Panc1 (cell line): Measurements from ENCODE around the gene MYT1. TPM values are rescaled to one million over a fixed set of nuclear protein-coding genes. Genes with fewer than 3 reads are reported as not detected.
"Not testable (repeated sequence)": the region's sequence is repeated elsewhere in the genome, so short reads cannot be mapped to it uniquely, and the experiment has no call there.

Experiments used
- ATAC-seq: fragments of 200-7000 bp; cut with Tn5 transposase; 2 replicates; pipeline ENCODE4 v1.9.1; 2020; ENCODE audit warnings: mild to moderate bottlenecking, moderate library complexity
- BruUV-seq: library from RNA; stranded (reverse); fragments of 400-500 nt; replicated peaks from 2 replicates; lab custom pipeline; 2021; lab: Mats Ljungman, UMichigan
- CTCF ChIA-PET: fragments of 300-600 bp; sonication (Branson Sonifier 250); formaldehyde crosslinking; loops from one replicate; lab custom pipeline; 2022; ENCODE audit warnings: antibody characterized with exemption; lab: Charles Lee
- POLR2A ChIA-PET: fragments of 300-600 bp; sonication (Branson Sonifier 250); formaldehyde crosslinking; loops from one replicate; lab custom pipeline; 2022; ENCODE audit warnings: antibody characterized with exemption; lab: Charles Lee
- DNase-seq: peaks from one replicate; pipeline ENCODE4 v3.0.0-alpha.2; 2010; ENCODE audit warnings: low read depth, low spot score
- H3K27ac ChIP-seq: 2 replicates; pipeline ENCODE4 v1.5.1; 2011; ENCODE audit warnings: mild to moderate bottlenecking, low read length, inconsistent platforms
- H3K27me3 ChIP-seq: fragments of 200-500 bp; sonication (Bioruptor generic); 2 replicates; pipeline ENCODE4 v1.6.0; 2014; ENCODE audit warnings: low read length, inconsistent platforms; ENCODE audit not compliant: control insufficient read depth, insufficient read depth
- H3K36me3 ChIP-seq: fragments of 200-500 bp; sonication (Bioruptor generic); 2 replicates; pipeline ENCODE4 v1.5.1; 2014; ENCODE audit warnings: inconsistent platforms, mild to moderate bottlenecking, low read length, moderate library complexity; ENCODE audit not compliant: control insufficient read depth, insufficient read depth
- H3K4me1 ChIP-seq: 2 replicates; pipeline ENCODE4 v1.5.1; 2011; ENCODE audit warnings: inconsistent platforms, mild to moderate bottlenecking, low read length, moderate library complexity; ENCODE audit not compliant: control insufficient read depth, insufficient read depth
- H3K4me3 ChIP-seq, 2 experiments: 2 replicates each; pipeline ENCODE4 v1.5.1; 2011 to 2012; ENCODE audit warnings: low read depth in 2 of 2, low read length in 2 of 2, mild to moderate bottlenecking in 2 of 2, inconsistent platforms in 1 of 2, moderate library complexity in 1 of 2
- H3K9me3 ChIP-seq: fragments of 200-500 bp; sonication (Bioruptor generic); 2 replicates; pipeline ENCODE4 v1.5.1; 2014; ENCODE audit warnings: low read depth, mild to moderate bottlenecking, inconsistent platforms, low read length, moderate library complexity; ENCODE audit not compliant: control insufficient read depth, insufficient read depth
- CTCF ChIP-seq: fragments of 450-650 bp; IDR thresholded peaks from 2 replicates; pipeline ENCODE4 v1.5.1; 2017; ENCODE audit warnings: mild to moderate bottlenecking
- POLR2AphosphoS5 ChIP-seq: IDR thresholded peaks from 2 replicates; pipeline ENCODE4 v1.6.1; 2012; ENCODE audit warnings: mild to moderate bottlenecking, low read depth, low read length, moderate library complexity
- SIN3A ChIP-seq: IDR thresholded peaks from 2 replicates; pipeline ENCODE4 v1.6.1; 2012; ENCODE audit warnings: low read depth, mild to moderate bottlenecking, low read length, moderate library complexity, borderline replicate concordance; ENCODE audit not compliant: insufficient read depth
- TCF7L2 ChIP-seq: IDR thresholded peaks from 2 replicates; pipeline ENCODE4 v1.6.1; 2011; ENCODE audit warnings: mild to moderate bottlenecking, low read depth, low read length, inconsistent platforms
- in situ Hi-C: cut with HindIII; loops from 2 replicates; pipeline ENCODE4 v1.10.0; 2016; ENCODE audit warnings: low sequenced_read_pairs, low pct_unique_long_range_greater_than_20kb
- intact Hi-C: fragments of 100-400 bp; cut with micrococcal nuclease; formaldehyde crosslinking; loops from one replicate; pipeline ENCODE4 v1.10.0; 2022; ENCODE audit not compliant: unreplicated experiment
- total RNA-seq: library from RNA; stranded (reverse); gene quantifications from one replicate; pipeline ENCODE4 v1.2.1, GENCODE V29; 2021; ENCODE audit not compliant: unreplicated experiment
- TF ChIP-seq, protein P1 (sequence below), 2 experiments: IDR thresholded peaks; 2 replicates each; pipeline ENCODE4 v1.6.1; 2011 to 2012; ENCODE audit warnings: low read depth in 2 of 2, control low read depth in 1 of 2, low read length in 1 of 2, mild to moderate bottlenecking in 1 of 2, moderate library complexity in 1 of 2; ENCODE audit not compliant: insufficient read depth in 1 of 2

Gene MYT1
- total RNA-seq, 1 experiment from 2014 or later = 0.41 TPM

DNA sequence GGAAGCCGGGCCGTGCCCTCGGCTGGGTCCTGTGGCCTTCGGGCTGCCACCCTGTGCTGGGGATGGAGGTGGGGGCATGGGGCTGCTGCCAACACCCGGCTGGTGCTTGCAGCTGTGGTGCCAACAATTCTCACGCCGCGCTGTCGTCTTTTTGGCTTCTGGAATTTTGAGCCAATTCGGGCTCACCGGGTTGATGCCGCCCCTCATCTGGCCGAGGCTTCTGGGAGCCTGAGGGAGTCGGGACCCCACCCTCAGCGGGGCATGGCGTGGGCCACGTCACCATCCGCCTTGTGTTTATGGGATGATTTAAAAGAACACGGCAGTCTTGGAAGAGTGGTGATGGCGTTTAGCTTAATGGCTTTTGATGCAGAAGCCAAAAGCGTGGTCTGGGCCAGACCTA, 48.2 kb upstream of the MYT1 start:
- POLR2A ChIA-PET = no interaction called here

GRCh38 chr20:64116541-64117431, 47.5 kb upstream of the MYT1 start:
- in situ Hi-C loops (no loop called here), intact Hi-C loops (no loop called here)
- ATAC-seq (no peak), DNase-seq (no peak)
- Histone ChIP-seq H3K9me3 (no peaks in the 10 kb centered on the region), H3K36me3 (no peaks in the 10 kb centered on the region), H3K27ac (no peak overlapping the region), H3K4me3 (no peak overlapping the region), H3K4me1 (peaks cover 2% of the 10 kb centered on the region; the same call in 1 of the 2 replicates), H3K27me3 (no peaks in the 10 kb centered on the region; the same call in 1 of the 2 replicates)
- CTCF ChIA-PET = interaction anchor here (0.5 to 1.0 kb wide), 2 partner anchors 15 to 37 kb away, joined by 3 to 4 read pairs; partner anchors contain the start of gene OPRL1
- TF ChIP-seq SIN3A = no peak
- TF ChIP-seq TCF7L2 = no peak
- no peak for TF ChIP-seq POLR2AphosphoS5
- TF ChIP-seq, protein P1, sequence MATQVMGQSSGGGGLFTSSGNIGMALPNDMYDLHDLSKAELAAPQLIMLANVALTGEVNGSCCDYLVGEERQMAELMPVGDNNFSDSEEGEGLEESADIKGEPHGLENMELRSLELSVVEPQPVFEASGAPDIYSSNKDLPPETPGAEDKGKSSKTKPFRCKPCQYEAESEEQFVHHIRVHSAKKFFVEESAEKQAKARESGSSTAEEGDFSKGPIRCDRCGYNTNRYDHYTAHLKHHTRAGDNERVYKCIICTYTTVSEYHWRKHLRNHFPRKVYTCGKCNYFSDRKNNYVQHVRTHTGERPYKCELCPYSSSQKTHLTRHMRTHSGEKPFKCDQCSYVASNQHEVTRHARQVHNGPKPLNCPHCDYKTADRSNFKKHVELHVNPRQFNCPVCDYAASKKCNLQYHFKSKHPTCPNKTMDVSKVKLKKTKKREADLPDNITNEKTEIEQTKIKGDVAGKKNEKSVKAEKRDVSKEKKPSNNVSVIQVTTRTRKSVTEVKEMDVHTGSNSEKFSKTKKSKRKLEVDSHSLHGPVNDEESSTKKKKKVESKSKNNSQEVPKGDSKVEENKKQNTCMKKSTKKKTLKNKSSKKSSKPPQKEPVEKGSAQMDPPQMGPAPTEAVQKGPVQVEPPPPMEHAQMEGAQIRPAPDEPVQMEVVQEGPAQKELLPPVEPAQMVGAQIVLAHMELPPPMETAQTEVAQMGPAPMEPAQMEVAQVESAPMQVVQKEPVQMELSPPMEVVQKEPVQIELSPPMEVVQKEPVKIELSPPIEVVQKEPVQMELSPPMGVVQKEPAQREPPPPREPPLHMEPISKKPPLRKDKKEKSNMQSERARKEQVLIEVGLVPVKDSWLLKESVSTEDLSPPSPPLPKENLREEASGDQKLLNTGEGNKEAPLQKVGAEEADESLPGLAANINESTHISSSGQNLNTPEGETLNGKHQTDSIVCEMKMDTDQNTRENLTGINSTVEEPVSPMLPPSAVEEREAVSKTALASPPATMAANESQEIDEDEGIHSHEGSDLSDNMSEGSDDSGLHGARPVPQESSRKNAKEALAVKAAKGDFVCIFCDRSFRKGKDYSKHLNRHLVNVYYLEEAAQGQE (IDR thresholded peaks at IDR 0.05; ENCODE audit: insufficient read depth in 1 of 2, low read depth in 2 of 2, low read length in 1 of 2) = no peak
- TF ChIP-seq CTCF = no peak
- POLR2A ChIA-PET = no interaction called here
- no TSS peak for BruUV-seq

More for the DNA sequence above, 48.2 kb upstream of the MYT1 start:
- TF ChIP-seq POLR2AphosphoS5 = no peak
- no peak for TF ChIP-seq CTCF
- TF ChIP-seq TCF7L2 = no peak
- TF ChIP-seq SIN3A = no peak
- TF ChIP-seq, protein P1 (IDR thresholded peaks at IDR 0.05; ENCODE audit: insufficient read depth in 1 of 2, low read depth in 2 of 2, low read length in 1 of 2) = no peak
- no peak overlapping the region for H3K27ac ChIP-seq
- no peak overlapping the region for H3K4me3 ChIP-seq
- ATAC-seq (no peak), DNase-seq (no peak)
- intact Hi-C loops (no loop called here), in situ Hi-C loops (no loop called here)
- H3K9me3 ChIP-seq = no peaks in the 10 kb centered on the region
- CTCF ChIA-PET = interaction anchor here (0.5 to 0.7 kb wide), 3 partner anchors 24 to 36 kb away, joined by 3 read pairs; partner anchors contain the start of gene OPRL1
- no TSS peak for BruUV-seq
- no peaks in the 10 kb centered on the region for H3K36me3 ChIP-seq
- peaks cover 2% of the 10 kb centered on the region for H3K4me1 ChIP-seq
- no peaks in the 10 kb centered on the region for H3K27me3 ChIP-seq

GRCh38 chr20:64117432-64117777, 46.8 kb upstream of the MYT1 start:
- CTCF ChIA-PET = interaction anchor here (1.0 kb wide), 1 partner anchor 15 kb away, joined by 4 read pairs; no protein-coding TSS in a partner anchor

More at GRCh38 chr20:64117432-64117777, 46.8 kb upstream of the MYT1 start:
- BruUV-seq, in situ Hi-C loops, DNase-seq, intact Hi-C loops, H3K27me3 ChIP-seq, H3K4me1 ChIP-seq, H3K36me3 ChIP-seq, ATAC-seq, H3K9me3 ChIP-seq, POLR2A ChIA-PET, H3K27ac ChIP-seq, H3K4me3 ChIP-seq: not testable (repeated sequence)
